D341Med (cell line): Measurements from ENCODE around the gene SERPINA12.
A peak's percentile ranks its signal among the peaks of the same experiment; 100 is the strongest.

ENCODE experiments used
- DNase-seq: peaks from one replicate; pipeline ENCODE4 v3.0.0; 2012; ENCODE audit warnings: low spot score

The SERPINA12 gene, protein sequence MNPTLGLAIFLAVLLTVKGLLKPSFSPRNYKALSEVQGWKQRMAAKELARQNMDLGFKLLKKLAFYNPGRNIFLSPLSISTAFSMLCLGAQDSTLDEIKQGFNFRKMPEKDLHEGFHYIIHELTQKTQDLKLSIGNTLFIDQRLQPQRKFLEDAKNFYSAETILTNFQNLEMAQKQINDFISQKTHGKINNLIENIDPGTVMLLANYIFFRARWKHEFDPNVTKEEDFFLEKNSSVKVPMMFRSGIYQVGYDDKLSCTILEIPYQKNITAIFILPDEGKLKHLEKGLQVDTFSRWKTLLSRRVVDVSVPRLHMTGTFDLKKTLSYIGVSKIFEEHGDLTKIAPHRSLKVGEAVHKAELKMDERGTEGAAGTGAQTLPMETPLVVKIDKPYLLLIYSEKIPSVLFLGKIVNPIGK

DNA sequence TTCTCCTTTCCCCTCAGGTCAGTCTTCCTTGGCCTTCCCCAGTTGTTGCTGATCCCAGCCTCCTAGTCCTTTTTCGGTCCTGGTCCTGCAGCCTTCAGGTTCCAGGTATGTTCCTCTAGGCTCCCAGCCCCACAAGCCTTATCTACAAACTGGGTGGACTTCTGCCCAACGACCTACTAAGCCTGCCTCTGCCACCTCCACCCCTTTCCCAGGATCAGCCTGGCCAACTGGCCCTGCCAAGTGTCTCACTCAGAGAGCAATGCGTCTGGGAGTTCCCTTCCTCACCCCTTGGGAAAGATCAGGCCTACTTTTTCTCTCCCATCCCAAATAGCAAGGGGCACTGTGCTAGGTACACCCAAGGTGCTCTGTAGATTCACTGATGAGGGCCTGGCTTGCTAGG is at the start of gene SERPINA12:
Gene SERPINA12, minus strand, starts transcription at position 114 of the 400 bp plus-strand sequence. CDS start 11,072 bp downstream, outside the sequence.
- no peak for DNase-seq

DNA sequence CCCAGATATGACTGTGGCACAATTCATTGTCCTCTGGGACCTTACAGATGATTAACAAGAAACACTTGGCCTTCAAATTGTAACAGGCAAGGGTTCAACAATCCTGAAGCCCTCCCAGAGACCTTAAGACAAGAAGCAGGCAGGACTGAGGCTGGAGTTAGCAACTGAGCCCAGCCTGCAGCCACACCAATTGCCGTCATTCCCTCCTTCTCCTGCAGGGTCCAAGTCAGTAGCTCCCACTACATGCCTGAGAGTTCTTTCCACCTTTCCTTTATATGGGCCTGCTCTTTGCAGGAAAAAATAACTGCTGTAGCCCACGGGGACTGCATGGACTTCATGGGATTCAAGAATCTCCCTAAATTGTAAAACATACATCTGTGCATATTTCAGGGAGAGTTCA is 49.6 kb upstream of the SERPINA12 start:
- DNase-seq = no peak

DNA sequence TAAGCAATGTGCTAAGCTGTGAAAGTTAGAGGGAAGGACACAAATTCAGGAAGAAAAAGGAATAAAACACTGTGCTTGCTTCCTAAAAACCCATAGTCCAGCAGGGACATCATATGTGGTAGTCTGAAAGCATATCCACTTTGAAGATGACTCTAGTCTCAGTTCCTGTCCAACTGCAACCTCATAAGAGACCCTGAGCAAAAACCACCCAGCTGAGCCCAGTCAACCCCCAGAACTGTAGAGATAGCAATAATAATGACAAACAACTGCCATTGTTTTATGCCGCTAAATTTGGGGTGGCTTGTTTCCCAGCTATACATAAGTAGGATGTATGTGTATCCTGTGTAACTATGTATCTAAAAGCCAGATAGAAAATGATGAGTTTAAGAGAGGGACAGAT is 48.1 kb upstream of the SERPINA12 start:
- no peak for DNase-seq

DNA sequence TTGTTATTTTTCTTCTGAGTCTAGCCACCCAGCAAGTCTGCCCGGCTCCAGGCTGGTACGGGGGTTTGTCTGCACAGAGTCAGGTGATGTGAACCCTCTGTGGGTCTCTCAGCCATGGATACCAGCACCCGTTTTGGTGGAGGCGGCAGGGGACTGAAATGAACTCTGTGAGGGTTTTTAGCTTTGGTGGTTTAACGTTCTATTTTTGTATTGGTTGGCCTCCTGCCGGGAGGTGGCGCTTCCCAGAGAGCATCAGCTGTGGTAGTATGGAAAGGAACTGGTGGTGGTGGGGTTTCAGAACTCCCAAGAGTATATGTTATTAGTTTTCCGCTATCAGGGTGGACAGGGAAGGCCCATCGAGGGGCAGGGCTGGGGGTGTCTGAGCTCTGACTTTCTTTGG is 46.7 kb upstream of the SERPINA12 start:
- no peak for DNase-seq

DNA sequence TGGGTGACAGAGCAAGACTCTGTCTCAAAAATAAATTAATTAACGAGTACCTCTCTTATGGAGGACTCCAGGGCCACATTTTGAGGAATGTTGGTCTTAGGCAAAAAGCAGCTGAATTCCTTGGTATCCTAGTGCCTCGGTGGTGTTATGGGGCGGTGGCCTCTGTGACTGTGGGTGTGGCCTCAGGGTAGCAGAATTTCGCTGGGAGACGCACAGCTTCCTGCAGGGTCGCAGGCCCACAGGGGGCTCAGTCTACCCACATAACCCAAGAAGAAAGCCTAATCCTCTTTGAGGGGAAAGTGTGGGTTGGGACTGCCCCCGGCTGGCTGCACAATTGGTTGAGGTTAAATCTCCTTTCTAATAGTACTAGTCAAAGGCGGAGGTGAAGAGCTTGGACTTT is 40.8 kb upstream of the SERPINA12 start:
- DNase-seq = no peak

DNA sequence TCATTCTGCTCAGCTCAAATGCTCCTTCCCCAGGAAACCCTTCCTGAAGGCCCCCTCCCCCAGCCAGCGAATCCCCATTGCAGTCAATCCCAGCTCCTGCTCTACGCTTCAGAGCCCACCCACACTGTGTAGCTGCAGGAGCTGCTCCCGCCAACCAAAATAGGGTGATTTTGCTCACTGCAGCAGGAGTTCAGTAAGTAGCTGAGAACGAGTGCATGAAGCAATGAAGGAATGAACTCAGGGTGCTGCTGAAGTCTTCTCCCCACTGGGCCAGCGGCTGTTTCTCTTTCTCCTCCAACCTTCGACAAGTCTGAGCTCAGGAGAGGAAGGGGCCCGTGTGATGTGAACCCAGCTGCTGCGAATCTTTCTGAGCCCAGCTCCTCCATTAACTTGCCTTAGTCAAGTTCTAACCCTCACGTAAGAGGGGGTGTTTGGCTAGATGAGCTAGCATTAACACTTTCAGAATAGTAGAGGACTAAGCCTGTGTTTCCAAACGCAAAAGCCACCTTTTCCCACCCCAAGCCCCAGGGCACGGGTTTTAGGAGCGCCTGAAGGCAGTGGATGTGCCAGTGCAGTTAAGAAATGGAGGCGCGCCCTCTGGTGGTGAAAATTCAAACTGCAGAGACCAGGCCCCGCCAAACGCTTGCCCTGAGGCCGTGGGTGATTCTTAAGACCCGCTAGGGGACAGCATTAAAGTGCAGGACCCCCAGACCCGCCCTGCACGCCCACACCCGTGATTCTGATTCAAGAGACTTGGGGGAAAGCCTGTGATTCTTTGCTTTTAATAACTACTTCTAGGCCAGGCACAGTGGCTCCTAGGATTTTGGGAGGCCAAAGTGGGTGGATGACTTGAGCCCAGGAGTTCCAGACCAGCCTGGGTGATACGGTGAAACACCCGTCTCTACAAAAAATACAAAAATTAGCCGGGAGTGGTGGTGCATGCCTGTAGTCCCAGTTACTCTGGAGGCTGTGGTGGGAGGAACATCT is 40.0 kb upstream of the SERPINA12 start:
- DNase-seq = peak; percentile 86

DNA sequence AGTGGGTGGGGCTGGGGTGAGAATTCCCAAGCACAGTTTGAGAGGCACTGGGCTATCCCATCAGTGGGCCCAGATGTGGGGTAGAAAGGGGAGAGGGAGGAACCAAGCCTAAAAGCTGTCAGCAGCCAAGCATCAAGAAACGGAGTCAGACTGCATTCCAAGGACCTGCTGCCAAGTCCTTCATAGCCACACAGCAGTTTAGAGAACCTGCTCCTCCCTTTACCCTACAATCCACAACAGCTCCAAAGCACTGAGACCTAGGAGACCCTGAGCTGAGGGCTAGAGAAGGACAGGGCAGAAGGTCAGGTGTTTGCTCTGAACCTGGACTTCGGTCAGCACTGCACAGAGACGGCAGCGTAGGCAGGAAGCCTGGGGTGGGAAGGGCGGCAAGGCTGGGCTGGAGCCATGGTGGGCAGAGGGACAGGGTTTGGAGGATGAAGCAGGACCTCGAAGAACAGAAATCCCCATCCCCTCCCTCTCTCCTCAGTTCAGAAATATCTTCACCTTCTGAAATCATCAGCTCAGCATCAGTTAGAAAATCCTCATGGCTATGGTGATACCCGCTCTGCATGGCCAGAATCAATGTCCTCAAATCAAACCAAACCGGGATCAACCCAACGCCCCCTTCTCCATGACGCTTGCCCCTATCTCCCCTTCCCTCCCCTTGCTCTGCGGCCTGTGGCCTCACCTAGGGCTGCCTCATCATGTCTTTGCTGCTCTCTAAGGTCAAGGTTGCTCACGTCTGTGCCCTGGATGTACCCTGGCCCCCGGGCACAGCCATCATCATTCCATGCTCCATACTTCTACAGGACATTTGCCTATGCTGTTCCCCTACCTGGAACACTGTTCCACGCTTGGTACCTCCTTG is 39.1 kb upstream of the SERPINA12 start:
- DNase-seq = no peak

DNA sequence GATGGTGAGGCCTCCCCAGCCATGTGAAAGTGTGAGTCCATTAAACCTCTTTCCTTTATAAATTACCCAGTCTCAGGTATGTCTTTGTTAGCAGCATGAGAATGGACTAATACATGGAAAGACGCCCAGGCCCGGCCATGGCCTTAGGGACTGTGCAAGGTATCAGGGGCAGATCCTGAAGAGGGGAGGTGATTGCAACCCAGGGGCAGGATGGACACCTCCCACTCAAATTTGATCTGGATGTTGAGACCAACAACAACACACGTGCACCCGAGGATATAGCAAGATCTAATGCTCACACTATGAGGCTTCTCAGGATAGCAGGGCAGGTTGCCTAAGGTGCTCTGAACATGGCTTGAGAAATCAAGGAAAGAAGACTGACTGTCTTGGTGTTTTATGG is 38.5 kb upstream of the SERPINA12 start:
- DNase-seq = no peak

DNA sequence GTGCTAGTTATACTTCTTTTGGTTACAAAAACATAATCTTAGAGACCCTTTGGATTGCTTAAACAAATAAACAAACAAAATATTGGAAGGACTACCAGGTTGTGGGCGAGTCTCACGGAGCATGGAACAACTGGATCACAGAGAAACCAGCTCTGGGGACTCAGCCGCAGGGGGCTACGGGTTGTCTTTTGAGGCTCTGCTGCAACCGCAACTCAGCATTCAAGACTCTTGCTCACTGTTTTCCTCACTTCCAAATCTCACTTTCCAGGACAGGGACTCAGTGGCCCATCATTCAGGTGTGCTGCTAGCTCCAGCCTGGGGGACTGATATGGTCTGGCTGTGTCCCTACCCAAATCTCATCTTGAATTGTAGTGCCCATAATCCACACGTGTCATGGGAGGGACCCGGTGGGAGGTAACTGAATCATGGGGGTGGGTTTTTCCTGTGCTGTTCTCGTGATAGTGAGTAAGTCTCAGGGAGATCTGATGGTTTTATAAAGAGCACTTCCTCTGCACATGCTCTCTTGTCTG is 37.9 kb upstream of the SERPINA12 start:
- DNase-seq = no peak

DNA sequence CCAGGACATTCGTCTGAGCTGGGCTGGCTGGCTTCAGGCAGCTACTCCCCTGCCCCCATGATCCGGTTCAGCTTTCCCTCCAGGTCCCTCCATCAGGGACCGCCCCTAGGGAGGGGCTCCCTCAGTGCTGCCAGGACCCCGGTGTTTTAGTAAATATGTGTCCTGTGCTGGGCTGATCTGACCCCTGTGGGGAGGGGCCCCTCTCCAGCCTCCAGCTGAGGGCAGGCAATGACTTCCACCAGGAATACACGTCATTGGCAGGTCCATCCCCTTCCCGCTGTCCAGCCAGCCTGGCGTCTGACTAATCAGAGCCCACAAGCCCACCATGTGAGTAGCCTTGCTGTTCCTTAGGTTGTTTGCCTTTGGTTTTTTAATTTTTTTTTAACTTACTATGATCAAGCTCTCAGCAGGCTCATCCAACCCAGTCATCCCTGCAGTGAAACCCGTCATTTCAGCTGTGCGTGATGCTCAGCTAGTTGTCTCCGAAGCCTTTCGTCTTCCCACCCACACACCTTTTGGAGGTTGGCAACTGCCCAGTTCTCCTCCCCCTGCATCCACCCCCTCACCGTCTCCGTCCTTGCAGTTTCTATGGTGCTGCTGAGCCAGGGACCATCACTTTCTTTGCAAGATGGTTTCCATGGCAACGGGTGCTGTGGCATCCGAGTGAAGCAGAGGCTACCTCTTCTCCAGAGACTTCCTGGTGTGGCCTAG is 36.0 kb upstream of the SERPINA12 start:
- DNase-seq = no peak

DNA sequence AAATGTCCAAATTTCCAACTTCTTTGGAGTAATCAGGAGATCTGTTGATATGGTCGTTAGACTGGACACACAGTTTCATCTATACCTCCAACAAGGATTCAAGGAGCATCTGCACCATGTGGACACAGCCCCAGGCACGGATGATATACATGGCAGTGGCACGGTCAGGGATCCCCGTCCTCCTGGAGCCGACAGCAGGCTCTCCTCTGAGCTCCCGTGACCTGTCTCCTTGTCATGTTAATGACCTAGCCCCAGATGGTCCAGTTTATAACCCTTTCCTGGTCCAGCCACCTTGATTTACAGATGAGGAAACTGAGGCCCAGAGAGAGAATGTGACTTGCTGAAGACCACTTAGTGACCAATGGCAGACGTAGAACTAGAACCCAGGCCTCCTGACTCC is 35.5 kb upstream of the SERPINA12 start:
- DNase-seq = no peak

DNA sequence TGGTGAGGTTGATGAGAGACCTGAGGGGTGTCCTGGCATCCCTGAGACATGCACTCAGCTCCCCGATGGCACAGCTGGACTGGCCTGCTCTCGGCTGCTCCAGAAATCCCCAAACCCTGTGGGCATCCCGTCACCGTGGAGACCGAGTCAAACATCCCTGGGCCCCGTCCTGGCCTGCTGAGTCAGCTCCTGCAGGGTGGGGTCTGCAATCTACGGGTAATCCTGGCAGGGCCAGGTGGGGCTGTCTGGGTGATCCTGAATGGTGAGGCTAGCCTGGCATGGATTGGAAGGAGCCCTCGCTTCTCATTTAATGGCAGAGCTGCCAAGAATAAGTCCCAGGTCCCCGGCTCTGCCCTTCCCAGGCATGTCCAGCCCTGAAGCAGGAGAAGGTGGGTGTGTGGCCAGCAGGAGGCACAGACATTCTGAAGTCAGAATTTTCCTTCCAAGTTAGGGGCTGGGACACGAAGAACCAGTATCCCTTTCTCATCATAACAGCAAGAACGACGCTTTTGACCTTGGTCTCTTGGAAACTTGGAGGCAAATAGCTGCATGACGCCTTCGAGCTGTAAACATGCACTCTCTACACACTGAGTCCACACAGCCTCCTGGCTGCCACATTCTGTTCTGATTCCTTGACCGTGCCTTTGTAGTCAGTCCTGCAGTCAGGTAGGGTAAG is 34.3 kb upstream of the SERPINA12 start:
- no peak for DNase-seq

DNA sequence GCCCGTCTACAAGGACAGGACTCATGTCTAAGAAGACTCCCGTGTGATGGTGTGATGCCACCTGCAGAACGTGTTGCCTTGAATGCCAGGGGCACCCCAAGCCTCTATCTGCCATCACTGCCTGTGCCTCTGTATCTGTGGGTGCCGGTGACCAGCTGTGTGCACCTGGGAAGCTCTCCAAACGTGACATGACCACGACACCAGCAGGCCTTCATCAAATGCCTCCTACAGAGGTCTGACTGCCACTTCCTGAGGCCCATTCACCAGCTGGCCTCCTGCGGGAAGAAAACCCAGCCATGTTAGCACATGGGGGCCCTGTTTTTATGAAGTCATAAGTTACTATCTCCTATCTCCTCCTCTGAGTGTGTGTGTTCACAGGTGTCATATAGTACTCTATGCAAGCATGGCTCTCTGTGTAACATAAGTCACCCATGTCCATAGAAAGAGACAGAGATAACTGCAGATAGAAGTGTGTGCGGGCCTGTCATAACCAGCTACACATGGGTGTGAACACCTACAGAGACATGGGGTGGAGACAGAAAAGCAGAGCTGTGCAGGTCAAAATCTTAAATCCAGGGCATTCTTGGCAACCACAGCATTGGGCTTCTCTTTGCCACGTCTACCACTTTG is 33.7 kb upstream of the SERPINA12 start:
- DNase-seq = no peak

DNA sequence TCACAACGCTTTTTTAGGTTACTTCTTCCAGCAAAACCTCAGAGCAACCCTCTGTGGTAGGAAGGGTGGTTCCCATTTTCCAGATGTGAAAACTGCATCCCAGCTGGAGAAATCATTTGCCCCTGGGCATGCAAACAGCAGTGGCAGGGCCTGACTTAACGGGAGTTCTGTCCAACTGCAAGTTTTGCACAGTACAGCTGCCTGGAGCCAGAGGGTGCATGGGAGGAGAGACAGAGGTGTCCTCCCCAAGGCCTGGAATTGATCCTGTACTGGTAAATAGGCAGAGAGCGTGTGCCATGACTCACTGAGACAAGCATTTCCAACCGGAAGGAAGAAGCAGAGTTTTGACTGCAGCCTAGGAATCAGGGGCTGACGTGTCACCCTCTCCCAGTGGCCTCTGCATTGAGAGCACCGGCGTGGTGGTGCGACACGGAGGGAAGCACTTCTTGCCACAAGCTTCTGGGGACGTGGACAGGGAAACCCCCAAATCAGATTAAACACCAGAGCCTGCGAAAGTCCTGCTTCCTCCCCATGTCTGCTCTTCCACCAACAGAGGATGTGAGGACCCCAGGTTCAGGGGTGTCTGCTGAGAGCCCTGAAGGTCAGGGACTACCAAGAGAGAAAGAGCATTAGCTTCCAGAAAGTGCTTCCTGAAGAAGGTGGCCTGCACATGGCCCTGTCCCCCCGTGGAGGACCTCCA is 33.0 kb upstream of the SERPINA12 start:
- DNase-seq = no peak

DNA sequence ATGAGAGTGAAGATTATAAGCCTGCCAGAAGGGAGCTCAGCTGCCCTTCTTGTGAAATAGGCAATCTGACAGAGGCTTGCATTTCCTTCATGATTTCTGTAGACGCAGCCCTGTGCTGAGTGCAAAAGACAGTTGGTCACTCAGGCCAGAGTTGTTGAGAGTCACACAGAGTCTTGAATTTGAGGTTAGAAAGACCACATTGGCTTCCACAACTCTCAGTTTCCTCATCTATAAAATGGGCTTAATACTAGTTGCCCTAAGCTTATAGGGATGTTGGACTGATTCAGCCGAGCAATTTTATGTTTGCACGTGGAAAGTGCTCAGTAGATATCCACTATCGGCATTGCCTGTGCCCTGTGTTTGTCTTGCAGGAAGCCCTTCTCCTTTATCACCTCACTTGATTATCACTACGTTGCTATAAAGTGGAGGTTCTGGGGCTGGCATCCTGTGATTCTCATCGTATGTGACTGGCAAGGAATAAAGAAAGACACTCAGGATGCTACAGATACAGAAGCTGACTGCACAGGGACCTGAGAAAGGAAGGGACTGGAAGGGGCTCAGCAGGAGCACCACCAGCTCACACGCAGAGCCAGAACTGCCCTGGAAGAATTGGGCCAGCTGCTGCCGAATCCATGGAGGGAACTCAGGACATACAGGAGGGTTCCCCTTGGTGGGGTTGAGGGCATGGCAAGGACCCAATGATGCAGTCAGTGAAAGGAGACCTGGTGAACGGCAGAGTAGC is 32.1 kb upstream of the SERPINA12 start:
- no peak for DNase-seq

DNA sequence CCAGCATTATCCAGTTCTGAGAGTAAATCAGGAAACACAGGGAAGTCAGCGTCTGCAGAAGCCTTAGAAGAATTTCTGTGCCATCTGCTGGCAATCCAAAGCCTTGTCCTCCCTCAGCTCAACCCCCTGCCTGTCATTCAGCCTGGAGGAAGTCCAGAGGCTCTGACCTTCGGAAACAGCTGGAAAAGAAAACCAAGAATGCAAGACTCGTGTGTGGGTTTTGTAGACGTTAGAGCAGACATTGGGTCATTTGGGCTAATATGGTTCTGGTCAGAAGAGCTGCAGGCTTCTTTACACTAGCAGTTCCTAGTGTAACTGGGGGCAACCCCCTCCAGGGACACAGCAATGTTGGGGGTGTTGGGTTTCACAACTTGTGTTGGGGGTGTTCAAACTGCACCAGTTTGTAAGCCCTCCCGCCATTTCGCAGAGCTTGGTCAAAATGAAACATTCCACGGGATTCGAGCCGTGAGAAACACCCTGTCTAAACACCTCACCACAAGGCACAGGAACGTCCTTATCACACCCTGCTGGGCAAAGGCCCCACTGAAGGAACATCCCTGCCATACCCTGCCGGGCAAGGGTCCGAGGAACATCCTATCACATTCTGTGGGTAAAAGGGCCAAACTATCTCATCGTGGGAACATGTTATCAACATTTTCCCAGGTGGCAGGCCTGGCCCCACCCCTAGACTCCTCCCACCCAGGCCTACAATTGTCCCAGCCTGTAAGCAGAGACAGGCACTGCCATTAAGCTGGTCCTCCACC is 30.9 kb upstream of the SERPINA12 start:
- DNase-seq = no peak

DNA sequence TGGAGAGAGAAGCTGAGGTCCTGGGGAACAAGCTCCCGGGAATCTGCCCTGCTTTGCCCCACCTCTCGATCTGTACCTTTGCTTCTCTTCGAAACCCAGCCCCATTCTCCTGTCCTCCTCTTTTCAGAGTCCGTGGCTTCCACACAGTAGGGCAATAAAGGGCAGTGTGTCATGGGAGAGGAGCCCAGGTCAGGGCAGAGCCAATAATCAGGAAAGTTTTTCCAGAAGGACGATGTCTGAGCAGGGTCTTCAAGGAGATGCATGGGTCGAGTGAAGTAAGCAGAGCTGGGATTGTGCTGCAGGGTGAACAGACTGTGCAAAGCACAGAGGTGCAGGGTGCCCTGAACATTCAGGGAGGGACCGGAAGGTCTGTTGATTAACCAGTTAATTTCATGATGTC is 29.9 kb upstream of the SERPINA12 start:
- DNase-seq = no peak
